DND-41 (cell line): ENCODE results near the gene C6orf58.

Experiments used
- ATAC-seq: fragments of 200-7000 bp; cut with Tn5 transposase; 3 replicates; pipeline ENCODE4 v1.9.1; 2021; ENCODE audit warnings: low read depth; ENCODE audit not compliant: insufficient read depth
- DNase-seq: peaks from one replicate; pipeline ENCODE4 v3.0.0-alpha.2; 2020
- H2AFZ ChIP-seq: 2 replicates; pipeline ENCODE4 v1.6.0; 2012; ENCODE audit warnings: low read depth, low read length
- H3K27ac ChIP-seq: 2 replicates; pipeline ENCODE4 v1.5.1; 2012; ENCODE audit warnings: low read length, inconsistent platforms
- H3K27me3 ChIP-seq: fragments of 200-600 bp; sonication (generic); 2 replicates; pipeline ENCODE4 v1.6.0; 2012; ENCODE audit warnings: low read length, mild to moderate bottlenecking, inconsistent platforms; ENCODE audit not compliant: insufficient read depth, poor library complexity
- H3K36me3 ChIP-seq: 2 replicates; pipeline ENCODE4 v1.5.1; 2012; ENCODE audit warnings: low read length, inconsistent platforms; ENCODE audit not compliant: insufficient read depth
- H3K4me1 ChIP-seq: 2 replicates; pipeline ENCODE4 v1.5.1; 2012; ENCODE audit warnings: mild to moderate bottlenecking, low read length; ENCODE audit not compliant: insufficient read depth
- H3K4me2 ChIP-seq: 2 replicates; pipeline ENCODE4 v1.6.0; 2012; ENCODE audit warnings: mild to moderate bottlenecking, moderate library complexity, low read length, inconsistent platforms; ENCODE audit not compliant: insufficient read depth
- H3K4me3 ChIP-seq, 2 experiments: fragments of 200-600 bp in 1 of 2; shearing (Covaris generic) in 1 of 2; 2 replicates each; pipeline ENCODE4 v1.5.1; 2012 to 2016; ENCODE audit warnings: inconsistent platforms in 2 of 2, low read length in 2 of 2, mild to moderate bottlenecking in 2 of 2, low read depth in 1 of 2, moderate library complexity in 1 of 2
- H3K79me2 ChIP-seq: 2 replicates; pipeline ENCODE4 v1.6.0; 2012; ENCODE audit warnings: low read length, inconsistent platforms; ENCODE audit not compliant: insufficient read depth
- H3K9ac ChIP-seq: 2 replicates; pipeline ENCODE4 v1.6.0; 2012; ENCODE audit warnings: low read depth, mild to moderate bottlenecking, inconsistent platforms, low read length, moderate library complexity
- H3K9me3 ChIP-seq: 2 replicates; pipeline ENCODE4 v1.5.1; 2012; ENCODE audit warnings: low read length, moderate library complexity, mild to moderate bottlenecking, inconsistent platforms; ENCODE audit not compliant: insufficient read depth, severe bottlenecking
- H4K20me1 ChIP-seq: 2 replicates; pipeline ENCODE4 v1.6.0; 2012; ENCODE audit warnings: low read length; ENCODE audit not compliant: insufficient read depth
- EZH2 ChIP-seq: IDR thresholded peaks from 3 replicates; pipeline ENCODE4 v1.6.1; 2012; ENCODE audit warnings: borderline replicate concordance, low read depth, mild to moderate bottlenecking, moderate library complexity, low read length, inconsistent platforms; ENCODE audit not compliant: severe bottlenecking
- TF ChIP-seq, protein P1 (sequence below): IDR thresholded peaks from 2 replicates; pipeline ENCODE4 v1.5.1; 2012; ENCODE audit warnings: borderline replicate concordance, low read length, moderate library complexity, mild to moderate bottlenecking; ENCODE audit not compliant: poor library complexity, severe bottlenecking; ENCODE audit errors: extremely low read depth

Gene C6orf58

DNA sequence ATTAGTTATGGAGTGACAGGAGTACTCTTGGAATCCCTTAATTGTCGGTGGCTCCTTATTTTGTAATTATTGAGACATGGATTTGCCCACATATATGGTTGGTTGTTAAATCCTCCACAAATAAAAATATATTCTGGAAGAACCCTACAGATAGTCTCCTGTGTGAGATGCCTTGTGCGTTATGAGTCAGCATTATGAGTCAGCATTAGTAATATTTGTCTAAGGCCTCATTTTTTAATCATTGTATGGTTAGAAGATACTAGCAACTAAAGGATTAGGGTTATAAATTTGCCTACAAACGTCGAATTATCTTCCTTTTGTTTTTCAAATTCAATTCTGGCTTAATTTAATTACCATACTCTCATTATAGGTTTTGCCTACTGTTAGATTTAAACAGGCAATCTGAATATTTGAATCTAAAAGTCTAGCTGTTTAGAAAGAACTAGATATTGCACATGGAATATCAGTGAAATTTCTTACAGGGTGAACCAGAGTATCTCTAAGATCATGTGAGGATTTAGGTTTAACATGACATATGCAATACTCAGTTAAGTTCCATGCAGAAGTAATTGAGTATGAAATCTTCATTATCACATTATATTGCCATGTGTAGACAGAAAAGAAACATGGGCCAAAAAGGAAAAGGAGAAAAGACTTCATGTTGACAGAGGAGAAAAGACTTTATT is 5.9 kb downstream of the C6orf58 start:
- ATAC-seq: no peak
- H3K79me2 ChIP-seq: no peaks in the 10 kb centered on the region
- no peak overlapping the region for H2AFZ ChIP-seq
- H3K9ac ChIP-seq: no peak overlapping the region
- no peaks in the 10 kb centered on the region for H3K4me1 ChIP-seq
- H3K27ac ChIP-seq: no peak overlapping the region
- no peaks in the 10 kb centered on the region for H4K20me1 ChIP-seq
- H3K36me3 ChIP-seq: no peaks in the 10 kb centered on the region
- H3K4me2 ChIP-seq: no peak overlapping the region
- no peaks in the 10 kb centered on the region for H3K9me3 ChIP-seq
- peaks cover 4% of the 10 kb centered on the region for H3K27me3 ChIP-seq
- no peak for DNase-seq
- no peak for TF ChIP-seq EZH2
- TF ChIP-seq, protein P1, sequence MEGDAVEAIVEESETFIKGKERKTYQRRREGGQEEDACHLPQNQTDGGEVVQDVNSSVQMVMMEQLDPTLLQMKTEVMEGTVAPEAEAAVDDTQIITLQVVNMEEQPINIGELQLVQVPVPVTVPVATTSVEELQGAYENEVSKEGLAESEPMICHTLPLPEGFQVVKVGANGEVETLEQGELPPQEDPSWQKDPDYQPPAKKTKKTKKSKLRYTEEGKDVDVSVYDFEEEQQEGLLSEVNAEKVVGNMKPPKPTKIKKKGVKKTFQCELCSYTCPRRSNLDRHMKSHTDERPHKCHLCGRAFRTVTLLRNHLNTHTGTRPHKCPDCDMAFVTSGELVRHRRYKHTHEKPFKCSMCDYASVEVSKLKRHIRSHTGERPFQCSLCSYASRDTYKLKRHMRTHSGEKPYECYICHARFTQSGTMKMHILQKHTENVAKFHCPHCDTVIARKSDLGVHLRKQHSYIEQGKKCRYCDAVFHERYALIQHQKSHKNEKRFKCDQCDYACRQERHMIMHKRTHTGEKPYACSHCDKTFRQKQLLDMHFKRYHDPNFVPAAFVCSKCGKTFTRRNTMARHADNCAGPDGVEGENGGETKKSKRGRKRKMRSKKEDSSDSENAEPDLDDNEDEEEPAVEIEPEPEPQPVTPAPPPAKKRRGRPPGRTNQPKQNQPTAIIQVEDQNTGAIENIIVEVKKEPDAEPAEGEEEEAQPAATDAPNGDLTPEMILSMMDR: no peak
- no peak overlapping the region for H3K4me3 ChIP-seq

DNA sequence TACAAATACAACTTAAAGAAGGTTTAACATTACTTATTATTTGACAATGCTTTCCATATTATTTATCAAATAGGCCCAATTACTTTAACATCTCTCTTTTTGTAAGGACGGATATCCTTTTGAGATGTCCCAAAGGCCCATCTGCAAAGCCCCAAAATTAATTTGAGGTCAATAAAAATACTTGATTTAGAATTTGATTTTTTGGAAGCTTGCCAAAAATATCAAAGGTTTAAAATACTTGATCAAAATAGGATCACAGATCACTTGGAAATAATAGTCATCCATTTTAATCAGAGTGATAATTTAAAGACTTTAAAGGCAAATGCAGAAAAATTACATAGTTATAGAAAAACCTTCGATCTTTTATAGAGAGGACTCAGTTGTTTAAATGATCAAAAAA is 8.1 kb downstream of the C6orf58 start:
- Histone ChIP-seq H3K79me2 (no peaks in the 10 kb centered on the region), H3K9me3 (no peaks in the 10 kb centered on the region), H3K4me3 (no peak overlapping the region), H3K27me3 (peaks cover 4% of the 10 kb centered on the region), H3K36me3 (no peaks in the 10 kb centered on the region), H2AFZ (no peak overlapping the region), H3K4me2 (no peak overlapping the region), H3K27ac (no peak overlapping the region), H4K20me1 (no peaks in the 10 kb centered on the region), H3K4me1 (no peaks in the 10 kb centered on the region), H3K9ac (no peak overlapping the region)
- TF ChIP-seq EZH2: no peak
- TF ChIP-seq, protein P1: no peak
- DNase-seq (no peak), ATAC-seq (no peak)

DNA sequence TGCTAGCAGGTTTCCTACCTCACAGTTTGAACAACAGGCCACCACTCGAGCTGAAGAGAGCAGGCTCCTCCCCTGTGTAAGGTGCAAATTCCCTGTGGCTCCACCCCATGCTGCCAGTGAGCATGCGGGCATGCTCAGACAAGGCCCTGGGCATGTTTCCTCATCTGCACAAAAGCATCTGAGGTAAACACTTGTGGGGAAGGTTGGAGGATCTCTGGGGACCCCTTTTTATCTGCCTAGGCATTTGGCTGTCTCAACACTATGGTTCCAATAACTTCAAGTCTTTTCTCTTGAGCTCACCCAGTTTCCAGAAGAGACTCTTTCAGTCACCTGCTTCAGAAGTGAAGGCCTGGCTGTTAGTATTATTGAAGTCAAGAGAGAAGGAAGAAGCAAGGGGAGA is 9.4 kb downstream of the C6orf58 start:
- no peak overlapping the region for H3K4me3 ChIP-seq
- no peak for DNase-seq
- peaks cover 4% of the 10 kb centered on the region for H3K27me3 ChIP-seq
- H4K20me1 ChIP-seq: no peaks in the 10 kb centered on the region
- H3K4me2 ChIP-seq: no peak overlapping the region
- TF ChIP-seq, protein P1: no peak
- no peak for TF ChIP-seq EZH2
- H3K9ac ChIP-seq: no peak overlapping the region
- ATAC-seq: no peak
- no peak overlapping the region for H3K27ac ChIP-seq
- no peaks in the 10 kb centered on the region for H3K79me2 ChIP-seq
- H2AFZ ChIP-seq: no peak overlapping the region
- no peaks in the 10 kb centered on the region for H3K4me1 ChIP-seq
- H3K9me3 ChIP-seq: no peaks in the 10 kb centered on the region
- no peaks in the 10 kb centered on the region for H3K36me3 ChIP-seq

DNA sequence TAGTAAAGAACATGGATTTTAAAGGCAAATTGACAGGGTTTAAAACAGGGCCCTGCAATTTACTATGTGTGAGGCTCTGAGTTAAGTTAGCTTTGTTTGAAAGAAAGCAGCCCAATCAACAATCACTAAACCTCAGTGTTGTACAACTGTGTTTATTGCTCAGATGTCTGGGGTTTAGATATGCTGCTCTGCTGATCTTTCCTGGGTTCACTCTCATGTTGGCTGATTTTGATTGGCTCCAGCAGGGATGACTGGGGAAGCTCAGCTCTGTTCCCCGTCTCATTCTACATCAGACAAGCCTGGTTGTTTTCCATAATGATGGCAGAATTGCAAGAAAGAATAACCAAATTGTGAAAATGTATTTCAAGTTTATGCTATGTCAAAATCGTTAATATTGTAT is 10.9 kb downstream of the C6orf58 start:
- no peaks in the 10 kb centered on the region for H3K79me2 ChIP-seq
- no peaks in the 10 kb centered on the region for H3K4me1 ChIP-seq
- H2AFZ ChIP-seq: no peak overlapping the region
- DNase-seq (no peak), ATAC-seq (no peak)
- H3K9me3 ChIP-seq: no peaks in the 10 kb centered on the region
- H3K4me3 ChIP-seq: no peak overlapping the region
- H3K36me3 ChIP-seq: no peaks in the 10 kb centered on the region
- no peak overlapping the region for H3K9ac ChIP-seq
- no peaks in the 10 kb centered on the region for H3K27me3 ChIP-seq
- TF ChIP-seq, protein P1: no peak
- no peak for TF ChIP-seq EZH2
- H3K27ac ChIP-seq: no peak overlapping the region
- no peaks in the 10 kb centered on the region for H4K20me1 ChIP-seq
- no peak overlapping the region for H3K4me2 ChIP-seq
